Measurements from ENCODE around the gene SLC43A2. TPM values are rescaled to one million over a fixed set of nuclear protein-coding genes. Genes with fewer than 3 reads are reported as not detected.
"Not testable (repeated sequence)": the region's sequence is repeated elsewhere in the genome, so short reads cannot be mapped to it uniquely, and the experiment has no call there.

SLC43A2 gene
- total RNA-seq, 2 donors from 2014 or later = 9.6 to 22.4 TPM

DNA sequence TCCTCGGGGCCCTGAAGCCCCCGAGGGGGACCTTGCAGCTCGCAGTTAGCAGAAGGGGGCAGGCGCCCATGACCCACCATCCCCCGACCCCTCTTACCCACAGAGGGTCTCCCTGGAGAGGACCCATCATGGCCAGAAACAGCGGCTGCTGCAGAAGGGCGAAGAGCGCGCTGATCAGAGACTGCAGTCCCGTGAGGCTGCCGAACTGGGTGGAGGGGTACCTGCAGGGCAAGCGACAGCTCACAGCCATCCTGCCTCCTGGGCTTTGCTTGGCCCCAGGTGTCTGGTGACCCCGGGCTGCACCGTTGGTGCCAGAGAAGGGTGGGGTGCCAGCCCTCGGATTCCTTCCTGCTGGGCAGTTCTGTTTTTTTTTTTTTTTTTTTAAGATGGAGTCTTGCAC lies 52.1 kb downstream of the SLC43A2 start:
- Histone ChIP-seq H3K4me1 (peaks cover 56% of the 10 kb centered on the region), H3K9me3 (no peaks in the 10 kb centered on the region), H3K4me3 (no peak overlapping the region), H3K27ac (peak overlapping the region in 3 of 4 donors; percentile 80 to 83 (median 82)), H3K36me3 (replicated peaks in 1 of 2; ENCODE audit: insufficient read depth in 1 of 2, low read depth in 2 of 2) (no peaks in the 10 kb centered on the region), H3K27me3 (no peaks in the 10 kb centered on the region)
- 78 to 91% methylated on average over 8 to 14 of the region's 15 CpGs for WGBS, 2 donors
- DNase-seq = no peak
- TF ChIP-seq CTCF (IDR thresholded peaks at IDR 0.05) (no peak), POLR2A (IDR thresholded peaks at IDR 0.05) (no peak)
- intact Hi-C loops (cut with DNase I) = no loop called here
- ATAC-seq = no peak

- Histone ChIP-seq H3K4me3 (no peak overlapping the region), H3K27me3 (no peaks in the 10 kb centered on the region), H3K27ac (peak overlapping the region; percentile 65 to 83 (median 70)), H3K36me3 (replicated peaks in 1 of 2; ENCODE audit: insufficient read depth in 1 of 2, low read depth in 2 of 2) (no peaks in the 10 kb centered on the region), H3K9me3 (no peaks in the 10 kb centered on the region), H3K4me1 (peaks cover 42% of the 10 kb centered on the region)
- DNase-seq (peak; percentile 28 to 48 (median 46)), ATAC-seq (peak; percentile 26)
- WGBS, 2 donors = 44 to 93% methylated on average over 3 to 40 of the region's 45 CpGs
- TF ChIP-seq POLR2A (IDR thresholded peaks at IDR 0.05) = no peak
- TF ChIP-seq CTCF (IDR thresholded peaks at IDR 0.05) = no peak
- intact Hi-C loops (cut with DNase I) = loop anchor here (5.0 kb wide), 1 partner anchor 57 kb away; no protein-coding TSS in a partner anchor
Measured at GRCh38 chr17:1574697-1575471, 53.8 kb downstream of the SLC43A2 start.

DNA sequence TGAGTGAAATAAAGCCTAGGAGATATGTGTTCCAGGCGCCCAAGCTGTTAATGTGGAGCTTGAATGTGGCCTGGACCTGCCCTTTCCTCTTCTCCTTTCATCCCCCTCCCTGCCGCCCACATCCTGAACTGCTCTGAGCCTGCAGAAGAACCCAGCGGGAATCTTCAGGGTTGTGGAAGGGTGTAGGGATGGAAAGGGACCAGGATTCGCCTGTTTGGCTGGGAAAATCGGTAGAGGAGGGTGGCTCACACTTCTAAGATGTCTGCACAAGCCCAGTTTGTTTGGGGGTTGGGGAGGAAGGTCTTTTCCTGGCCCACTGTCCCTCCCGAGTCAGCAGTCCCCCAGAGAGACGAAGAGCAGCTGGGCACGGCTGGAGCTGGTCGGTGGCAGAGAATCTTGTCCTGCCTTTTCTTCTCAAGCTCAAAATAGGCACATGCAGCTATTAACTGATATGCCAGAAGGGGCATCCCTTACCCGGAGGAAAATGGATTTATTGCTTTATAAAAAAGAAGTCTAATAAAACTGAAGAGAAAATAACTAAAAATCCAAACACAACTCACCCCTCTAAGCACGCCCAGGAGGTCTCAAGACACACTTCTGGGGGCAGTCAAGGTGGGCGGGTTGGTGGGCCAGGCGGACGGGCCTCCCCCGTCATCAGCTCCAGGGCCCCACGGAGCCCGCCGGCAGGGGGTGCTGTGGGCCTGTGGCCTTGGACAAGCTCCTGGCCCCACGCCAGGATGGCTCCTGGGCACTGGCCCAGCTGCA lies 54.5 kb downstream of the SLC43A2 start:
- no peaks in the 10 kb centered on the region for H3K9me3 ChIP-seq
- H3K27me3 ChIP-seq = no peaks in the 10 kb centered on the region
- WGBS, 2 donors = 18 to 22% methylated on average over 18 of the region's 19 CpGs
- intact Hi-C loops (cut with DNase I) = loop anchor here (5.0 kb wide), 1 partner anchor 58 kb away; no protein-coding TSS in a partner anchor
- TF ChIP-seq POLR2A (IDR thresholded peaks at IDR 0.05) (no peak), CTCF (IDR thresholded peaks at IDR 0.05) (peak; percentile 94 to 98 (median 95))
- peak; percentile 82 to 94 (median 90) for DNase-seq
- H3K36me3 ChIP-seq (replicated peaks in 1 of 2; ENCODE audit: insufficient read depth in 1 of 2, low read depth in 2 of 2) = no peaks in the 10 kb centered on the region
- no peak overlapping the region for H3K4me3 ChIP-seq
- peak overlapping the region; percentile 65 to 83 (median 70) for H3K27ac ChIP-seq
- peak; percentile 77 for ATAC-seq
- peaks cover 42% of the 10 kb centered on the region for H3K4me1 ChIP-seq

- H3K27ac ChIP-seq; H3K9me3 ChIP-seq; H3K4me3 ChIP-seq; DNase-seq; H3K27me3 ChIP-seq; ATAC-seq; H3K36me3 ChIP-seq (replicated peaks in 1 of 2; ENCODE audit: insufficient read depth in 1 of 2, low read depth in 2 of 2): not testable (repeated sequence)
- peaks cover 31% of the 10 kb centered on the region for H3K4me1 ChIP-seq
- 58 to 81% methylated on average over 3 to 5 of the region's 5 CpGs for WGBS, 2 donors
- intact Hi-C loops (cut with DNase I) = loop anchor here (5.0 kb wide), 1 partner anchor 60 kb away; no protein-coding TSS in a partner anchor
Measured at GRCh38 chr17:1572646-1573045, 56.0 kb downstream of the SLC43A2 start.

DNA sequence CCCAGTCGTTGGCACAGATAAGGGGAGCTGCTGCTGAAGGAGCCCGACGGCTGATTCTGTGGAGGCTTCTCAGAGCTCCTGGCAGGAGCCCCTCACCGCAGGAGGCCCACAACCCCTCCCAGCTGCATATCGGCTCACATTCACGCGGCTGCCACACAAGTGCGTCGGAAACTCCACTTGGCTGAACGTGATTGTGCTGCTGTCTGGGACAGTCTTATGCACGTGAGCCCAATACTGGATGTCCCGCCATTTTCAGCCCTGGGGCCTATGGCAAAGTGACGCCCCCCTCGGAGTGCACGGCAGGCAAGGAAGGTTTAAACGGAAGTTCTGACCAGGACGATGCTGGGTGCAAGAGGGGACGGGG lies 57.3 kb downstream of the SLC43A2 start:
- DNase-seq (no peak), ATAC-seq (no peak)
- intact Hi-C loops (cut with DNase I) = loop anchor here (5.0 kb wide), 1 partner anchor 61 kb away; no protein-coding TSS in a partner anchor
- 65 to 67% methylated on average over 12 to 18 of the region's 18 CpGs for WGBS, 2 donors
- no peaks in the 10 kb centered on the region for H3K36me3 ChIP-seq (replicated peaks in 1 of 2; ENCODE audit: insufficient read depth in 1 of 2, low read depth in 2 of 2)
- H3K27ac ChIP-seq = no peak overlapping the region
- no peaks in the 10 kb centered on the region for H3K27me3 ChIP-seq
- no peaks in the 10 kb centered on the region for H3K9me3 ChIP-seq
- peaks cover 18% of the 10 kb centered on the region for H3K4me1 ChIP-seq
- no peak for TF ChIP-seq POLR2A (IDR thresholded peaks at IDR 0.05)
- TF ChIP-seq CTCF (IDR thresholded peaks at IDR 0.05) = no peak
- H3K4me3 ChIP-seq = no peak overlapping the region

Measured in body of pancreas (tissue), 4 donors.